ENCODE results near the gene PHKB. TPM values are rescaled to one million over a fixed set of nuclear protein-coding genes. Genes with fewer than 3 reads are reported as not detected.
A peak's percentile ranks its signal among the peaks of the same experiment; 100 is the strongest.
"Not testable (repeated sequence)": the region's sequence is repeated elsewhere in the genome, so short reads cannot be mapped to it uniquely, and the experiment has no call there.

PHKB gene
- total RNA-seq, 2 donors from 2014 or later: 32.7 to 46.7 TPM

GRCh38 chr16:47460359-47460710 lies 796 bp upstream of the PHKB start:
- Mint-ChIP-seq H3K27me3 (no peaks in the 10 kb centered on the region), H3K9me3 (no peaks in the 10 kb centered on the region), H3K4me1 (ENCODE audit: low read depth in 2 of 2) (peaks cover 31 to 49% of the 10 kb centered on the region in 2 donors), H3K4me3 (peak overlapping the region; percentile 96), H3K36me3 (peaks cover 21% of the 10 kb centered on the region), H3K27ac (peak overlapping the region; percentile 91 to 96)
- DNase-seq (ENCODE audit: low spot score): no peak
- no peak for ATAC-seq

GRCh38 chr16:47461598-47462266 lies 601 bp downstream of the PHKB start:
- Mint-ChIP-seq H3K9me3 (no peaks in the 10 kb centered on the region), H3K4me3 (peak overlapping the region; percentile 96), H3K27me3 (no peaks in the 10 kb centered on the region), H3K27ac (peak overlapping the region; percentile 91 to 96), H3K4me1 (ENCODE audit: low read depth in 2 of 2) (peaks cover 34 to 49% of the 10 kb centered on the region in 2 donors), H3K36me3 (peaks cover 20% of the 10 kb centered on the region)
- peak in 1 of 2 donors; percentile 1 for ATAC-seq
- DNase-seq (ENCODE audit: low spot score): no peak

GRCh38 chr16:47463771-47464624 lies 2.9 kb downstream of the PHKB start:
- peaks cover 34 to 46% of the 10 kb centered on the region in 2 donors for H3K4me1 Mint-ChIP-seq (ENCODE audit: low read depth in 2 of 2)
- H3K27ac Mint-ChIP-seq: no peak overlapping the region
- no peaks in the 10 kb centered on the region for H3K9me3 Mint-ChIP-seq
- ATAC-seq (no peak), DNase-seq (ENCODE audit: low spot score) (no peak)
- no peaks in the 10 kb centered on the region for H3K27me3 Mint-ChIP-seq
- H3K36me3 Mint-ChIP-seq: peaks cover 11% of the 10 kb centered on the region
- H3K4me3 Mint-ChIP-seq: peak overlapping the region; percentile 47

GRCh38 chr16:47465919-47466630 lies 4.9 kb downstream of the PHKB start:
- H3K4me3 Mint-ChIP-seq: no peak overlapping the region

GRCh38 chr16:47467501-47467900 lies 6.4 kb downstream of the PHKB start:
- Mint-ChIP-seq H3K27me3 (no peaks in the 10 kb centered on the region), H3K4me1 (ENCODE audit: low read depth in 2 of 2) (peaks cover 15 to 26% of the 10 kb centered on the region in 2 donors), H3K4me3 (no peak overlapping the region), H3K27ac (no peak overlapping the region), H3K36me3 (peaks cover 4% of the 10 kb centered on the region), H3K9me3 (no peaks in the 10 kb centered on the region)
- ATAC-seq: no peak
- no peak for DNase-seq (ENCODE audit: low spot score)

More at GRCh38 chr16:47465919-47466630, 4.9 kb downstream of the PHKB start:
- ATAC-seq (no peak), DNase-seq (ENCODE audit: low spot score) (no peak)
- Mint-ChIP-seq H3K27me3 (no peaks in the 10 kb centered on the region), H3K4me1 (ENCODE audit: low read depth in 2 of 2) (peaks cover 21 to 36% of the 10 kb centered on the region in 2 donors), H3K36me3 (peaks cover 4% of the 10 kb centered on the region), H3K9me3 (no peaks in the 10 kb centered on the region), H3K27ac (peak overlapping the region in 1 of 2 donors; percentile 13)

GRCh38 chr16:47468070-47468689 lies 7.0 kb downstream of the PHKB start:
- H3K4me1 Mint-ChIP-seq (ENCODE audit: low read depth in 2 of 2): peaks cover 15 to 19% of the 10 kb centered on the region in 2 donors
- DNase-seq (ENCODE audit: low spot score); ATAC-seq; H3K9me3 Mint-ChIP-seq; H3K36me3 Mint-ChIP-seq; H3K4me3 Mint-ChIP-seq; H3K27me3 Mint-ChIP-seq; H3K27ac Mint-ChIP-seq: not testable (repeated sequence)

GRCh38 chr16:47469227-47469626 lies 8.1 kb downstream of the PHKB start:
- Mint-ChIP-seq H3K9me3 (no peaks in the 10 kb centered on the region), H3K27ac (no peak overlapping the region), H3K4me3 (no peak overlapping the region), H3K27me3 (no peaks in the 10 kb centered on the region), H3K4me1 (ENCODE audit: low read depth in 2 of 2) (peaks cover 11 to 12% of the 10 kb centered on the region in 2 donors), H3K36me3 (no peaks in the 10 kb centered on the region)
- ATAC-seq (no peak), DNase-seq (ENCODE audit: low spot score) (no peak)

GRCh38 chr16:47470211-47470610 lies 9.1 kb downstream of the PHKB start:
- Mint-ChIP-seq H3K4me1 (ENCODE audit: low read depth in 2 of 2) (peaks cover 11 to 12% of the 10 kb centered on the region in 2 donors), H3K4me3 (no peak overlapping the region)
- ATAC-seq: no peak

GRCh38 chr16:47470810-47471209 lies 9.7 kb downstream of the PHKB start:
- no peaks in the 10 kb centered on the region for H3K36me3 Mint-ChIP-seq
- no peaks in the 10 kb centered on the region for H3K27me3 Mint-ChIP-seq

More at GRCh38 chr16:47470211-47470610, 9.1 kb downstream of the PHKB start:
- Mint-ChIP-seq H3K27ac (no peak overlapping the region), H3K27me3 (no peaks in the 10 kb centered on the region), H3K9me3 (no peaks in the 10 kb centered on the region), H3K36me3 (no peaks in the 10 kb centered on the region)
- DNase-seq (ENCODE audit: low spot score): no peak

GRCh38 chr16:47473004-47473403 lies 11.9 kb downstream of the PHKB start:
- H3K36me3 Mint-ChIP-seq; ATAC-seq; H3K27me3 Mint-ChIP-seq; H3K9me3 Mint-ChIP-seq; H3K4me3 Mint-ChIP-seq; DNase-seq (ENCODE audit: low spot score); H3K27ac Mint-ChIP-seq; H3K4me1 Mint-ChIP-seq (ENCODE audit: low read depth in 2 of 2): not testable (repeated sequence)

More at GRCh38 chr16:47470810-47471209, 9.7 kb downstream of the PHKB start:
- Mint-ChIP-seq H3K4me3 (no peak overlapping the region), H3K27ac (no peak overlapping the region), H3K4me1 (ENCODE audit: low read depth in 2 of 2) (peaks cover 10% of the 10 kb centered on the region in 2 donors), H3K9me3 (no peaks in the 10 kb centered on the region)
- ATAC-seq: no peak
- DNase-seq (ENCODE audit: low spot score): no peak

- H3K9me3 Mint-ChIP-seq: no peaks in the 10 kb centered on the region
- no peak for DNase-seq (ENCODE audit: low spot score)
- H3K27me3 Mint-ChIP-seq: no peaks in the 10 kb centered on the region
- peaks cover 4 to 5% of the 10 kb centered on the region in 2 donors for H3K4me1 Mint-ChIP-seq (ENCODE audit: low read depth in 2 of 2)
- ATAC-seq: no peak
- no peaks in the 10 kb centered on the region for H3K36me3 Mint-ChIP-seq
- no peak overlapping the region for H3K4me3 Mint-ChIP-seq
- no peak overlapping the region for H3K27ac Mint-ChIP-seq
Observed at GRCh38 chr16:47473792-47474191, 12.7 kb downstream of the PHKB start.

GRCh38 chr16:47475786-47476185 lies 14.7 kb downstream of the PHKB start:
- Mint-ChIP-seq H3K4me1 (ENCODE audit: low read depth in 2 of 2) (peaks cover 0 to 5% of the 10 kb centered on the region in 2 donors), H3K27me3 (no peaks in the 10 kb centered on the region), H3K9me3 (no peaks in the 10 kb centered on the region), H3K4me3 (no peak overlapping the region), H3K36me3 (no peaks in the 10 kb centered on the region), H3K27ac (no peak overlapping the region)
- no peak for DNase-seq (ENCODE audit: low spot score)
- ATAC-seq: no peak

GRCh38 chr16:47476654-47477345 lies 15.7 kb downstream of the PHKB start:
- H3K27me3 Mint-ChIP-seq: no peaks in the 10 kb centered on the region
- DNase-seq (ENCODE audit: low spot score): no peak
- H3K27ac Mint-ChIP-seq: no peak overlapping the region
- no peak for ATAC-seq
- H3K4me1 Mint-ChIP-seq (ENCODE audit: low read depth in 2 of 2): no peaks in the 10 kb centered on the region
- no peaks in the 10 kb centered on the region for H3K9me3 Mint-ChIP-seq
- no peaks in the 10 kb centered on the region for H3K36me3 Mint-ChIP-seq
- H3K4me3 Mint-ChIP-seq: no peak overlapping the region

Data from natural killer cell treated with Interleukin-12 subunit alpha and Interleukin-12 subunit beta and Interleukin-15 and Interleukin-18, amount 100 ng/mL, for 72 hours (primary cell).